Gastroesophageal sphincter (tissue), 3 donors: ENCODE results near the gene ATXN7L3.

Experiments used
- CTCF ChIP-seq, 4 experiments: fragments of 200-600 bp in 2 of 4; fragments of 450-650 bp in 2 of 4; sonication (generic) in 1 of 4; IDR thresholded peaks; one replicate each; pipeline ENCODE4 v1.5.1; 2017 to 2019; ENCODE audit warnings: antibody characterized with exemption in 4 of 4, mild to moderate bottlenecking in 2 of 4, moderate library complexity in 2 of 4
- EP300 ChIP-seq: sonication (generic); formaldehyde crosslinking; IDR thresholded peaks from one replicate; pipeline ENCODE4 v1.6.1; 2017; ENCODE audit warnings: antibody characterized with exemption, mild to moderate bottlenecking
- POLR2A ChIP-seq, 2 donors: fragments of 450-650 bp; IDR thresholded peaks; one replicate each; pipeline ENCODE4 v1.6.1; 2017; ENCODE audit warnings: antibody characterized with exemption in 2 of 2, mild to moderate bottlenecking in 2 of 2, moderate library complexity in 1 of 2
- POLR2AphosphoS5 ChIP-seq: sonication (generic); formaldehyde crosslinking; IDR thresholded peaks from one replicate; pipeline ENCODE4 v1.6.1; 2017; ENCODE audit warnings: antibody characterized with exemption

GRCh38 chr17:44216173-44216572, 16.5 kb upstream of the ATXN7L3 start:
- no peak for TF ChIP-seq POLR2AphosphoS5
- TF ChIP-seq EP300, result no peak
- TF ChIP-seq POLR2A (IDR thresholded peaks at IDR 0.05), result no peak
- no peak for TF ChIP-seq CTCF (IDR thresholded peaks at IDR 0.05)
